Cardiac fibroblast (primary cell): ENCODE results near the gene EPHB2.

Source experiments
- DNase-seq, 2 donors: peaks; one replicate each; pipeline versions ENCODE4 v3.0.0 to v3.0.0-alpha.2; 2010; ENCODE audit warnings: low read depth in 2 of 2
- H3K4me3 ChIP-seq, 2 donors: replicated peaks in 1 of 2; 1 replicate in 1 of 2; 2 replicates in 1 of 2; pipeline ENCODE4 v1.5.1; 2011; ENCODE audit warnings: low read depth in 2 of 2, low read length in 2 of 2, mild to moderate bottlenecking in 2 of 2, moderate library complexity in 1 of 2
- TF ChIP-seq, protein P1 (sequence below): IDR thresholded peaks from one replicate; pipeline ENCODE4 v1.5.1; 2011; ENCODE audit warnings: low read depth, mild to moderate bottlenecking, low read length, inconsistent platforms

The EPHB2 gene

DNA sequence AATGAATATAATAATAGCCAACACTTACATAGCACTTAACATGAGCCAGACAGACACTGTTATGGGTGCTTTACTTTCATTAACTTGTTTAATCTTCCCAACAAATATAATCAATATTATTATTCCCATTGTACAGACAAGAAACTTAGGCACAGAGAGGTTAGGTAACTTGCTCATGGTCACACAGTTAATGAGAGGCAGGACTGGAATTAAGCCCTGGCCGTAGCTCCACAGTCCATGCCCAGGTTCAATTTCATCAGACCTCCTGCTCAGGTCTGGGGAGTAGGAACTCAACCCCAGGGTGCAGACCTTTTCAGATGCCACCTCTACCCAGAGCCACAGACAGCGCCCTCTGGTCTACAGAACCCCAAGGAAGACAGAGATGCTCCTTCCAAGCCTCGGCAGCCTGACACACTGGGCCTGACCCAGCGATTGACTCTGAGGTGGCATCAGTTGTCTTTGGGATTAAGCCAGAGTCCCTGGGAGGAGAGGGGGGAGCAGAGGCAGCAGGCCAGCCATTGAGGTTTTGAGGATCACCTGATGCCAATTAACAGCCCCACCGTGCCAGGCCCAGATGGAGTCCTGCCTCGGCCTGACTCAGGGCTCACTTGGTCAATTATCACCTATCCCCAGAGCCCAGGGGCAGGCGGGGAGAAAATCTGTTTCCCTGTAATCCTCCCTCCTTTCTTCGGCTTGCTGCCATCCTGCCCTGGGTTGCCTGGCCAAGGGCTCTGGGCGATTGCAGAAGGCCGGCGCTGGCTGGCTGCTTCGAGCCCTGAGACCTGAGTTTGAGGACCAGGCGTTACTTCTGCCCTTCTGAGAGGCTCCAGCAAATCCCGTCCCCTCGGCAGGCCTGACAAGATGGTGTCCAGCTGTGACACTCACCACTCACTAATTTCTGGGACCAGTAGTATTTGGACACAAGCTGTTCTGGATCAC is 145.3 kb downstream of the EPHB2 start:
- no peak for DNase-seq
- TF ChIP-seq, protein P1, sequence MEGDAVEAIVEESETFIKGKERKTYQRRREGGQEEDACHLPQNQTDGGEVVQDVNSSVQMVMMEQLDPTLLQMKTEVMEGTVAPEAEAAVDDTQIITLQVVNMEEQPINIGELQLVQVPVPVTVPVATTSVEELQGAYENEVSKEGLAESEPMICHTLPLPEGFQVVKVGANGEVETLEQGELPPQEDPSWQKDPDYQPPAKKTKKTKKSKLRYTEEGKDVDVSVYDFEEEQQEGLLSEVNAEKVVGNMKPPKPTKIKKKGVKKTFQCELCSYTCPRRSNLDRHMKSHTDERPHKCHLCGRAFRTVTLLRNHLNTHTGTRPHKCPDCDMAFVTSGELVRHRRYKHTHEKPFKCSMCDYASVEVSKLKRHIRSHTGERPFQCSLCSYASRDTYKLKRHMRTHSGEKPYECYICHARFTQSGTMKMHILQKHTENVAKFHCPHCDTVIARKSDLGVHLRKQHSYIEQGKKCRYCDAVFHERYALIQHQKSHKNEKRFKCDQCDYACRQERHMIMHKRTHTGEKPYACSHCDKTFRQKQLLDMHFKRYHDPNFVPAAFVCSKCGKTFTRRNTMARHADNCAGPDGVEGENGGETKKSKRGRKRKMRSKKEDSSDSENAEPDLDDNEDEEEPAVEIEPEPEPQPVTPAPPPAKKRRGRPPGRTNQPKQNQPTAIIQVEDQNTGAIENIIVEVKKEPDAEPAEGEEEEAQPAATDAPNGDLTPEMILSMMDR = no peak
- no peak overlapping the region for H3K4me3 ChIP-seq

GRCh38 chr1:22857661-22858060 is 147.0 kb downstream of the EPHB2 start:
- TF ChIP-seq, protein P1 = no peak
- DNase-seq = no peak
- no peak overlapping the region for H3K4me3 ChIP-seq

- no peak for DNase-seq
- no peak overlapping the region for H3K4me3 ChIP-seq
- TF ChIP-seq, protein P1 = no peak
Measured at GRCh38 chr1:22860414-22860800, 149.8 kb downstream of the EPHB2 start.

- H3K4me3 ChIP-seq = no peak overlapping the region
- TF ChIP-seq, protein P1 = no peak
- no peak for DNase-seq
Measured at GRCh38 chr1:22860883-22861385, 150.3 kb downstream of the EPHB2 start.

DNA sequence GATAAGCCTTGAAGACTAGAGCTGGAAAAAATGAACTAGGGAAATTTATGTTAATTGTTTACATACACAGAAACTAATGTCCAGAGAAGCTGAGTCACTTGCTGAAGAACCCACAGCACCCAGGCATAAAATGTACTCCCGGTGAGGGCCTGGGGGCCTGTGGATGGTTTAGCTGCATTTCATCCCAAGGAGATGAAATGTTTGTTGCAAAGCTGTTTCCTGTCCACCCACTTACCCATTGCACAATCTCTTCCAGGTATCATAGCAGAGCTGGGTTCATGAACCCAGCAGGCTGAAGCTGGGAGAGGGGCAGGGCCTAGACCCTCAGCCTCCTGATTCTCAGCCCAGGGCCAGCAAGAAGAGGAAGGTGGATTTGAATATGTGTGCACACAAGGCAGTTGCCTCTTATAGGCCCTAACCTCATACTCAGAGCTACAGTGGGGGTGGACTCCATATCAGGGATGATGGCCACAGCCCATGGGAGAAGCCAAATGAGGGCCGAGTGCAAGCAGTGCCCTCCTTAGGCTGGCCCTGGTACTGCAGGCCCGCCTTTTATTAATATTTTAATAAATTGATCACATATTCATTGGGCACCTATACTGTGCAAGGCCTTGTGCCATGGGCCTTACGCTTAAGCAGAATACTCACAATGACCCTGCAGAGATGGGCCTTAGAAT is 151.3 kb downstream of the EPHB2 start:
- DNase-seq = peak; percentile 68 to 89
- H3K4me3 ChIP-seq = no peak overlapping the region
- TF ChIP-seq, protein P1 = peak; percentile 92

- TF ChIP-seq, protein P1 = no peak
- no peak for DNase-seq
- no peak overlapping the region for H3K4me3 ChIP-seq
Measured at GRCh38 chr1:22862752-22863151, 152.1 kb downstream of the EPHB2 start.
